ENCODE results near the gene TOLLIP.

The TOLLIP gene

DNA sequence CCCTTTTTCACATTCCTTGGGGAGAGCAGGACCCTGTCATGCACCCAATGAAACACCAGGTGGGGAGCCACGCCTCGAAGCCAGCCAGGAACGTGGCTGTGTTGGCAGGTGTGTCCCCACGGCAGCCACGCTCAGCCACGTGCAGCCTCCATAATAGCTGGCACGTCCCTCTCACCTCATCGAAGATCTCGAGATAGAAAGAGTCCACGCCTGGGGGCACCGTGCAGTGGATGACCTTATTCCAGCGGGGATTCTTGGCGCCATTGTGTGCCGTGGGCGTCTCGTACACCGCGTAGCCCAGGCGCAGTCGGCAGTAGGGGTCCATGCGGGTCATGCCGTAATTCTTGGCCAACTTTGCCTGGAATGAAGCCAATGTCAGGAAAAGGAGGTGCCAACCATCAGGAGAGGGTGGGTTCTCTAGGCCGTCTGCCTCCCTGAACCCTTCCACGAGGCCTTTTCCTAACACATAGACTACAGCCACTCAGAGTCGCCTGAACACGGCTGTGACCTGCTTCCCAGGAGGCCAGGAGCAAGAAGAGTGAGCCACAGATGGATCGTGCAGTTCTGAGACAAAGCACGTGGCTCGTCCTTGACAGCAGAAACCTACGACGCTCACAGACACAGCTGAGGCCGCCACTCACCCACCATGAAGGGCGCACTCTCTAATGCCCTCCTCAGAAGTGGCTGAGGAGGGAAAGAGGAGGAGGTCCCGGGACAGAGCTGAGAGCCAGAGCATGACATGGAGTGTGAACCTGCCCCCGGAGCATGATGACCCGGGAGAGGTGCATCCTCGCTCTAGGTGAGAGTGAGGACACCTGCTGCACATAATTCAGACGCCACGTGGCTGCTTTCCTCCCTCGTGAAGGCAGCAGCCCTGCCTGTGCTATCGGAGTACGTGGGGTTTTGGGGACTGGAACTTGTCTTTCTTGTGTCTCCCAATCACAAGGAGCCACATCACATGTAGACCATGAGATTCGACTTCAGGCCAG lies 19.1 kb downstream of the TOLLIP start:
- TF ChIP-seq, protein P1, sequence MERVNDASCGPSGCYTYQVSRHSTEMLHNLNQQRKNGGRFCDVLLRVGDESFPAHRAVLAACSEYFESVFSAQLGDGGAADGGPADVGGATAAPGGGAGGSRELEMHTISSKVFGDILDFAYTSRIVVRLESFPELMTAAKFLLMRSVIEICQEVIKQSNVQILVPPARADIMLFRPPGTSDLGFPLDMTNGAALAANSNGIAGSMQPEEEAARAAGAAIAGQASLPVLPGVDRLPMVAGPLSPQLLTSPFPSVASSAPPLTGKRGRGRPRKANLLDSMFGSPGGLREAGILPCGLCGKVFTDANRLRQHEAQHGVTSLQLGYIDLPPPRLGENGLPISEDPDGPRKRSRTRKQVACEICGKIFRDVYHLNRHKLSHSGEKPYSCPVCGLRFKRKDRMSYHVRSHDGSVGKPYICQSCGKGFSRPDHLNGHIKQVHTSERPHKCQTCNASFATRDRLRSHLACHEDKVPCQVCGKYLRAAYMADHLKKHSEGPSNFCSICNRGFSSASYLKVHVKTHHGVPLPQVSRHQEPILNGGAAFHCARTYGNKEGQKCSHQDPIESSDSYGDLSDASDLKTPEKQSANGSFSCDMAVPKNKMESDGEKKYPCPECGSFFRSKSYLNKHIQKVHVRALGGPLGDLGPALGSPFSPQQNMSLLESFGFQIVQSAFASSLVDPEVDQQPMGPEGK (CRISPR knock-in tag; IDR thresholded peaks at IDR 0.05; ENCODE audit: borderline replicate concordance): no peak
- TF ChIP-seq ESRRG (CRISPR knock-in tag; IDR thresholded peaks at IDR 0.05): no peak
- no peak for TF ChIP-seq ZNF565 (CRISPR knock-in tag; conservative IDR thresholded peaks at IDR 0.05; ENCODE audit: low read depth)
- no peak for TF ChIP-seq ZFP3 (CRISPR knock-in tag; IDR thresholded peaks at IDR 0.05)
- no peak for TF ChIP-seq TCF4 (CRISPR knock-in tag; IDR thresholded peaks at IDR 0.05; ENCODE audit: borderline replicate concordance)
- TF ChIP-seq, protein P2, sequence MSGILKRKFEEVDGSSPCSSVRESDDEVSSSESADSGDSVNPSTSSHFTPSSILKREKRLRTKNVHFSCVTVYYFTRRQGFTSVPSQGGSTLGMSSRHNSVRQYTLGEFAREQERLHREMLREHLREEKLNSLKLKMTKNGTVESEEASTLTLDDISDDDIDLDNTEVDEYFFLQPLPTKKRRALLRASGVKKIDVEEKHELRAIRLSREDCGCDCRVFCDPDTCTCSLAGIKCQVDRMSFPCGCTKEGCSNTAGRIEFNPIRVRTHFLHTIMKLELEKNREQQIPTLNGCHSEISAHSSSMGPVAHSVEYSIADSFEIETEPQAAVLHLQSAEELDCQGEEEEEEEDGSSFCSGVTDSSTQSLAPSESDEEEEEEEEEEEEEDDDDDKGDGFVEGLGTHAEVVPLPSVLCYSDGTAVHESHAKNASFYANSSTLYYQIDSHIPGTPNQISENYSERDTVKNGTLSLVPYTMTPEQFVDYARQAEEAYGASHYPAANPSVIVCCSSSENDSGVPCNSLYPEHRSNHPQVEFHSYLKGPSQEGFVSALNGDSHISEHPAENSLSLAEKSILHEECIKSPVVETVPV (CRISPR knock-in tag; IDR thresholded peaks at IDR 0.05): no peak
- no peak for TF ChIP-seq CSDC2 (CRISPR knock-in tag; IDR thresholded peaks at IDR 0.05)
- ATAC-seq: no peak

DNA sequence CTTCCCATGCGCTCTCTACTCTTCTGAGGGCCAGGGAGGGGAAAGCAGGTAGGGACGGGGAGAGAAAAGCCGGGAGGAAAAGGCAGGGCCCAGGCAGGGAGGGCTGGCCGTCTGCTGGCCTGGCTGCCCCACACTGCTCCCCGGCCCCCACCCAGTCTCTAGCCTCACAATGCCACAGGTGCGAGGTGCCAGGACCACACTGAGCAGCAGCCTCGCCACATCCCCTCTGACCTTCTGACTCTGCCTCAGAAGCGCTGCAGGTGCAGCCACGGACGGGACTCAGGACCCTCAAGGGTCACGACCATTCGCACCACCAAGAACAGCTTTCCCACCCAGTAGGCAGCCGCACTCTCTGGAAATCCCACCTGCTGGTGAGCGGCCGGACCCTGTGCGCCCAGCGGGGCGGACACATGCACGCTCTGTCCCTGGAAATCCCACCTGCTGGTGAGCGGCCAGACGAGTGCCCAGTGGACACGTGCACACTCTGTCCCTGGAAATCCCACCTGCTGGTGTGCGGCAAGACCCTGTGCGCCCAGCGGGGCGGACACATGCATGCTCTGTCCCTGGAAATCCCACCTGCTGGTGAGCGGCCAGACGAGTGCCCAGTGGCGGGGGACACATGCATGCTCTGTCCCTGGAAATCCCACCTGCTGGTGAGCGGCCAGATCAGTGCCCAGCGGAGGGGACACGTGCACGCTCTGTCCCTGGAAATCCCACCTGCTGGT lies 20.1 kb downstream of the TOLLIP start:
- TF ChIP-seq, protein P3, sequence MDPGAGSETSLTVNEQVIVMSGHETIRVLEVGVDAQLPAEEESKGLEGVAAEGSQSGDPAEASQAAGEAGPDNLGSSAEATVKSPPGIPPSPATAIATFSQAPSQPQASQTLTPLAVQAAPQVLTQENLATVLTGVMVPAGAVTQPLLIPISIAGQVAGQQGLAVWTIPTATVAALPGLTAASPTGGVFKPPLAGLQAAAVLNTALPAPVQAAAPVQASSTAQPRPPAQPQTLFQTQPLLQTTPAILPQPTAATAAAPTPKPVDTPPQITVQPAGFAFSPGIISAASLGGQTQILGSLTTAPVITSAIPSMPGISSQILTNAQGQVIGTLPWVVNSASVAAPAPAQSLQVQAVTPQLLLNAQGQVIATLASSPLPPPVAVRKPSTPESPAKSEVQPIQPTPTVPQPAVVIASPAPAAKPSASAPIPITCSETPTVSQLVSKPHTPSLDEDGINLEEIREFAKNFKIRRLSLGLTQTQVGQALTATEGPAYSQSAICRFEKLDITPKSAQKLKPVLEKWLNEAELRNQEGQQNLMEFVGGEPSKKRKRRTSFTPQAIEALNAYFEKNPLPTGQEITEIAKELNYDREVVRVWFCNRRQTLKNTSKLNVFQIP (CRISPR knock-in tag; IDR thresholded peaks at IDR 0.05; ENCODE audit: borderline replicate concordance, low read depth): no peak
- no peak for TF ChIP-seq OSR1 (CRISPR knock-in tag; IDR thresholded peaks at IDR 0.05)
- TF ChIP-seq, protein P4, sequence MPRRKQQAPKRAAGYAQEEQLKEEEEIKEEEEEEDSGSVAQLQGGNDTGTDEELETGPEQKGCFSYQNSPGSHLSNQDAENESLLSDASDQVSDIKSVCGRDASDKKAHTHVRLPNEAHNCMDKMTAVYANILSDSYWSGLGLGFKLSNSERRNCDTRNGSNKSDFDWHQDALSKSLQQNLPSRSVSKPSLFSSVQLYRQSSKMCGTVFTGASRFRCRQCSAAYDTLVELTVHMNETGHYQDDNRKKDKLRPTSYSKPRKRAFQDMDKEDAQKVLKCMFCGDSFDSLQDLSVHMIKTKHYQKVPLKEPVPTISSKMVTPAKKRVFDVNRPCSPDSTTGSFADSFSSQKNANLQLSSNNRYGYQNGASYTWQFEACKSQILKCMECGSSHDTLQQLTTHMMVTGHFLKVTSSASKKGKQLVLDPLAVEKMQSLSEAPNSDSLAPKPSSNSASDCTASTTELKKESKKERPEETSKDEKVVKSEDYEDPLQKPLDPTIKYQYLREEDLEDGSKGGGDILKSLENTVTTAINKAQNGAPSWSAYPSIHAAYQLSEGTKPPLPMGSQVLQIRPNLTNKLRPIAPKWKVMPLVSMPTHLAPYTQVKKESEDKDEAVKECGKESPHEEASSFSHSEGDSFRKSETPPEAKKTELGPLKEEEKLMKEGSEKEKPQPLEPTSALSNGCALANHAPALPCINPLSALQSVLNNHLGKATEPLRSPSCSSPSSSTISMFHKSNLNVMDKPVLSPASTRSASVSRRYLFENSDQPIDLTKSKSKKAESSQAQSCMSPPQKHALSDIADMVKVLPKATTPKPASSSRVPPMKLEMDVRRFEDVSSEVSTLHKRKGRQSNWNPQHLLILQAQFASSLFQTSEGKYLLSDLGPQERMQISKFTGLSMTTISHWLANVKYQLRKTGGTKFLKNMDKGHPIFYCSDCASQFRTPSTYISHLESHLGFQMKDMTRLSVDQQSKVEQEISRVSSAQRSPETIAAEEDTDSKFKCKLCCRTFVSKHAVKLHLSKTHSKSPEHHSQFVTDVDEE (CRISPR knock-in tag; IDR thresholded peaks at IDR 0.05): no peak
- TF ChIP-seq ZFP3 (CRISPR knock-in tag; IDR thresholded peaks at IDR 0.05): no peak
- no peak for TF ChIP-seq SNAI2 (CRISPR knock-in tag; IDR thresholded peaks at IDR 0.05)
- TF ChIP-seq BACH2 (CRISPR knock-in tag; IDR thresholded peaks at IDR 0.05; ENCODE audit: borderline replicate concordance): no peak
- TF ChIP-seq ZC3H10 (CRISPR knock-in tag; IDR thresholded peaks at IDR 0.05): no peak
- TF ChIP-seq GLIS3 (CRISPR knock-in tag; IDR thresholded peaks at IDR 0.05): no peak
- TF ChIP-seq TCF4 (CRISPR knock-in tag; IDR thresholded peaks at IDR 0.05; ENCODE audit: borderline replicate concordance): no peak
- TF ChIP-seq ZNF70 (CRISPR knock-in tag; IDR thresholded peaks at IDR 0.05): no peak
- TF ChIP-seq, protein P1 (CRISPR knock-in tag; IDR thresholded peaks at IDR 0.05; ENCODE audit: borderline replicate concordance): no peak
- no peak for TF ChIP-seq ARNTL (CRISPR knock-in tag; IDR thresholded peaks at IDR 0.05; ENCODE audit: borderline replicate concordance, low read depth)
- TF ChIP-seq ISL1 (CRISPR knock-in tag; IDR thresholded peaks at IDR 0.05): no peak
- TF ChIP-seq CSDC2 (CRISPR knock-in tag; IDR thresholded peaks at IDR 0.05): no peak
- TF ChIP-seq ZNF8 (CRISPR knock-in tag; IDR thresholded peaks at IDR 0.05): no peak
- TF ChIP-seq RARB (CRISPR knock-in tag; IDR thresholded peaks at IDR 0.05): no peak
- TF ChIP-seq, protein P5, sequence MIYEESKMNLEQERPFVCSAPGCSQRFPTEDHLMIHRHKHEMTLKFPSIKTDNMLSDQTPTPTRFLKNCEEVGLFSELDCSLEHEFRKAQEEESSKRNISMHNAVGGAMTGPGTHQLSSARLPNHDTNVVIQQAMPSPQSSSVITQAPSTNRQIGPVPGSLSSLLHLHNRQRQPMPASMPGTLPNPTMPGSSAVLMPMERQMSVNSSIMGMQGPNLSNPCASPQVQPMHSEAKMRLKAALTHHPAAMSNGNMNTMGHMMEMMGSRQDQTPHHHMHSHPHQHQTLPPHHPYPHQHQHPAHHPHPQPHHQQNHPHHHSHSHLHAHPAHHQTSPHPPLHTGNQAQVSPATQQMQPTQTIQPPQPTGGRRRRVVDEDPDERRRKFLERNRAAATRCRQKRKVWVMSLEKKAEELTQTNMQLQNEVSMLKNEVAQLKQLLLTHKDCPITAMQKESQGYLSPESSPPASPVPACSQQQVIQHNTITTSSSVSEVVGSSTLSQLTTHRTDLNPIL (CRISPR knock-in tag; IDR thresholded peaks at IDR 0.05; ENCODE audit: low read depth): no peak
- TF ChIP-seq ESRRG (CRISPR knock-in tag; IDR thresholded peaks at IDR 0.05): no peak
- TF ChIP-seq ZNF565 (CRISPR knock-in tag; conservative IDR thresholded peaks at IDR 0.05; ENCODE audit: low read depth): no peak
- no peak for ATAC-seq
